ENCODE results near the gene PDE4B. TPM values are rescaled to one million over a fixed set of nuclear protein-coding genes. Genes with fewer than 3 reads are reported as not detected.

Gene PDE4B
- total RNA-seq, 2 donors from 2014 or later, result 1.6 to 12.2 TPM

GRCh38 chr1:66213491-66213890 lies 420.8 kb downstream of the PDE4B start:
- intact Hi-C loops (cut with DNase I), result no loop called here
- 41 to 48% methylated on average over 2 of the region's 2 CpGs for WGBS, 2 donors
- ATAC-seq, result no peak
- Histone ChIP-seq H3K9me3 (no peaks in the 10 kb centered on the region), H3K36me3 (replicated peaks in 1 of 2; ENCODE audit: insufficient read depth in 1 of 2, low read depth in 2 of 2) (no peaks in the 10 kb centered on the region), H3K27me3 (no peaks in the 10 kb centered on the region), H3K27ac (no peak overlapping the region), H3K4me3 (no peak overlapping the region), H3K4me1 (no peaks in the 10 kb centered on the region)
- no peak for TF ChIP-seq POLR2A (IDR thresholded peaks at IDR 0.05)
- TF ChIP-seq, protein P1, sequence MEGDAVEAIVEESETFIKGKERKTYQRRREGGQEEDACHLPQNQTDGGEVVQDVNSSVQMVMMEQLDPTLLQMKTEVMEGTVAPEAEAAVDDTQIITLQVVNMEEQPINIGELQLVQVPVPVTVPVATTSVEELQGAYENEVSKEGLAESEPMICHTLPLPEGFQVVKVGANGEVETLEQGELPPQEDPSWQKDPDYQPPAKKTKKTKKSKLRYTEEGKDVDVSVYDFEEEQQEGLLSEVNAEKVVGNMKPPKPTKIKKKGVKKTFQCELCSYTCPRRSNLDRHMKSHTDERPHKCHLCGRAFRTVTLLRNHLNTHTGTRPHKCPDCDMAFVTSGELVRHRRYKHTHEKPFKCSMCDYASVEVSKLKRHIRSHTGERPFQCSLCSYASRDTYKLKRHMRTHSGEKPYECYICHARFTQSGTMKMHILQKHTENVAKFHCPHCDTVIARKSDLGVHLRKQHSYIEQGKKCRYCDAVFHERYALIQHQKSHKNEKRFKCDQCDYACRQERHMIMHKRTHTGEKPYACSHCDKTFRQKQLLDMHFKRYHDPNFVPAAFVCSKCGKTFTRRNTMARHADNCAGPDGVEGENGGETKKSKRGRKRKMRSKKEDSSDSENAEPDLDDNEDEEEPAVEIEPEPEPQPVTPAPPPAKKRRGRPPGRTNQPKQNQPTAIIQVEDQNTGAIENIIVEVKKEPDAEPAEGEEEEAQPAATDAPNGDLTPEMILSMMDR (IDR thresholded peaks at IDR 0.05), result no peak
- no peak for DNase-seq

GRCh38 chr1:66214901-66215300 lies 422.2 kb downstream of the PDE4B start:
- DNase-seq, result no peak
- no peaks in the 10 kb centered on the region for H3K4me1 ChIP-seq
- no peak for ATAC-seq
- no peak overlapping the region for H3K27ac ChIP-seq
- H3K27me3 ChIP-seq, result no peaks in the 10 kb centered on the region
- H3K4me3 ChIP-seq, result no peak overlapping the region
- intact Hi-C loops (cut with DNase I), result no loop called here
- TF ChIP-seq, protein P1 (IDR thresholded peaks at IDR 0.05), result no peak
- no peak for TF ChIP-seq POLR2A (IDR thresholded peaks at IDR 0.05)
- no peaks in the 10 kb centered on the region for H3K9me3 ChIP-seq
- H3K36me3 ChIP-seq (replicated peaks in 1 of 2; ENCODE audit: insufficient read depth in 1 of 2, low read depth in 2 of 2), result no peaks in the 10 kb centered on the region

DNA sequence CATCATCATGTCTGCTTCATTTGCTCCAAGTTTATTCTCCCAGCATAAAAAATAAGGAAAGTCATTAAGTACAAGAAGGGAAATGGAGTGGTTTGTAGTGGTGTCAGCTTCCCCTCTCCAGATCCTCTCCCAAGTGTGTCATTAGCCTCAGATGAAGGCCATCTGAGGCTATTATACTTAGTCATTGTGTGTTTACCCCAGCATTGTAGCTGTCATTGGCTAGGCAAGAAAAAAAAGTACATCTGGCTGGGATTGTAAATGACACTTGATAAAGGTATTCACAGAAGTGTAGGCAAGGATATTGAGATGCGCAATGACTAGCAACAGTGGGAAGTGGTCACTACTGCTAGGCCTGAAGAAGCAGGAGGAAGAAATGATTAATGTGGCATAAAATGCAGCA lies 424.3 kb downstream of the PDE4B start:
- 95 to 100% methylated on average over 1 of the region's 1 CpG for WGBS, 2 donors
- TF ChIP-seq POLR2A (IDR thresholded peaks at IDR 0.05), result no peak
- TF ChIP-seq, protein P1 (IDR thresholded peaks at IDR 0.05), result no peak
- Histone ChIP-seq H3K27ac (no peak overlapping the region), H3K4me1 (no peaks in the 10 kb centered on the region), H3K36me3 (replicated peaks in 1 of 2; ENCODE audit: insufficient read depth in 1 of 2, low read depth in 2 of 2) (no peaks in the 10 kb centered on the region), H3K4me3 (no peak overlapping the region), H3K27me3 (no peaks in the 10 kb centered on the region), H3K9me3 (no peaks in the 10 kb centered on the region)
- intact Hi-C loops (cut with DNase I), result no loop called here
- DNase-seq, result no peak
- ATAC-seq, result no peak

DNA sequence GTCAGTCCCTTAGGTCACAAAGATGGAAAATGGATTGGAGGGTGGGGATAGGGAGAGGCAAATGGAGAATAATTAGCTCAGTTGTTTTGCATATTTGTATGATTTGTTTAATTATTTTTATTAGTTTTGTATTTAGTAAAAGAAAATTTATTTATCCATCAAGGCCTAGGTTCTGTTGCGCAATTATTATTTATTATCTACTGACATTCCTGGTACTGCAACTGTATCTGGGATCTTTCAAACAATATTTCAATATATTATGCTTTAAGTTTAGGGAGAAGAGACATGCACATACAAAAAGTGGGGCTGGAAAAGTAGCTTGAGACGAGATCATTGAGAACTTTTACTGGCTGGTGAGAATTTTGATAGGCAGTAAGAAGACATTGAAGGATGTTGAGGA lies 424.9 kb downstream of the PDE4B start:
- Histone ChIP-seq H3K9me3 (no peaks in the 10 kb centered on the region), H3K27me3 (no peaks in the 10 kb centered on the region), H3K27ac (no peak overlapping the region), H3K4me3 (no peak overlapping the region), H3K4me1 (no peaks in the 10 kb centered on the region), H3K36me3 (replicated peaks in 1 of 2; ENCODE audit: insufficient read depth in 1 of 2, low read depth in 2 of 2) (no peaks in the 10 kb centered on the region)
- no peak for ATAC-seq
- WGBS, 2 donors, result 85 to 90% methylated on average over 2 of the region's 2 CpGs
- no peak for TF ChIP-seq POLR2A (IDR thresholded peaks at IDR 0.05)
- TF ChIP-seq, protein P1 (IDR thresholded peaks at IDR 0.05), result no peak
- intact Hi-C loops (cut with DNase I), result no loop called here
- DNase-seq, result no peak

DNA sequence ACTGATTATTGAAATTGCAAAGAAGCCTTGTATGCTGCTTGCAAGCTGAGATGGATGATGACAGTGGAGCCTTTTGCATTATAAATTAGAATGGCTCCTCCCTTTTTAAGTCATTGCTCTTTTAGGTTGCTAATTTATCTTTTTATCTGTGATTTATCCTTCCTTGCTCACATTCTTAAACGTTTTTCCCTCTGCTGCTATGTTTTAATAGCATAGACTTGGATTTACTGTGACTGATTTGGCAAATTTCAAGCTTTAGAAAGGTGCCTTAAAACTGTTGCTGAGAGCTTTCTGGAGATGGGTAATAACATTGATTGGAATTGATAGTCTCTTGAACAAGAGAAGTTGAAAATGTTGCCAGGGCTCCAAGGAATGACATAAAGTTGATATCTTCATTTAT lies 427.8 kb downstream of the PDE4B start:
- ATAC-seq (no peak), DNase-seq (no peak)
- TF ChIP-seq, protein P1 (IDR thresholded peaks at IDR 0.05), result no peak
- TF ChIP-seq POLR2A (IDR thresholded peaks at IDR 0.05), result no peak
- no peak overlapping the region for H3K4me3 ChIP-seq
- no peaks in the 10 kb centered on the region for H3K4me1 ChIP-seq
- WGBS, 2 donors, result 3% methylated on average over 1 of the region's 1 CpG
- H3K9me3 ChIP-seq, result no peaks in the 10 kb centered on the region
- H3K27me3 ChIP-seq, result no peaks in the 10 kb centered on the region
- H3K27ac ChIP-seq, result no peak overlapping the region
- no peaks in the 10 kb centered on the region for H3K36me3 ChIP-seq (replicated peaks in 1 of 2; ENCODE audit: insufficient read depth in 1 of 2, low read depth in 2 of 2)
- intact Hi-C loops (cut with DNase I), result no loop called here

All from body of pancreas (tissue), 4 donors.